B cell (primary cell): ENCODE measurements around the gene GZMM. TPM values are rescaled to one million over a fixed set of nuclear protein-coding genes. Genes with fewer than 3 reads are reported as not detected.

ENCODE experiments used
- ATAC-seq: fragments of 200-7000 bp; cut with Tn5 transposase; one replicate; pipeline ENCODE4 v1.10.0; 2021; ENCODE audit warnings: low read depth, mild to moderate bottlenecking, moderate number of reproducible peaks, moderate library complexity
- CTCF ChIA-PET: fragments of 350-600 bp; sonication (Branson Sonifier 250); formaldehyde crosslinking; loops from one replicate; lab custom pipeline; 2021; ENCODE audit warnings: antibody characterized with exemption, inconsistent platforms; lab: Charles Lee
- POLR2A ChIA-PET: fragments of 350-600 bp; sonication (Branson Sonifier 250); formaldehyde crosslinking; loops from one replicate; lab custom pipeline; 2021; ENCODE audit warnings: antibody characterized with exemption; lab: Charles Lee
- DNase-seq: peaks from one replicate; pipeline ENCODE4 v3.0.0; 2013
- H2AFZ ChIP-seq: 2 replicates; pipeline ENCODE4 v1.6.1; 2012; ENCODE audit warnings: mild to moderate bottlenecking, low read depth, low read length; ENCODE audit not compliant: insufficient read depth, poor library complexity, severe bottlenecking
- H3K27ac ChIP-seq, 2 donors: 1 replicate in 1 of 2; 2 replicates in 1 of 2; pipeline ENCODE4 v1.5.1; 2012 to 2013; ENCODE audit warnings: low read length in 2 of 2, mild to moderate bottlenecking in 2 of 2, moderate library complexity in 1 of 2
- H3K27me3 ChIP-seq, 4 experiments: fragments of 200-600 bp in 1 of 4; sonication (generic) in 1 of 4; replicated peaks in 1 of 4; 1 replicate in 2 of 4; 2 replicates in 2 of 4; pipeline versions ENCODE4 v1.6.1 to v1.7.0; 2013 to 2016; ENCODE audit warnings: low read length in 3 of 4, mild to moderate bottlenecking in 2 of 4, mixed read lengths in 1 of 4, moderate library complexity in 1 of 4; ENCODE audit not compliant: insufficient read depth in 4 of 4, control insufficient read depth in 3 of 4; ENCODE audit errors: control extremely low read depth in 1 of 4
- H3K36me3 ChIP-seq, 2 experiments: replicated peaks in 1 of 2; 1 replicate in 1 of 2; 2 replicates in 1 of 2; pipeline versions ENCODE4 v1.6.1 to v1.7.1; 2013; ENCODE audit warnings: low read length in 1 of 2; ENCODE audit not compliant: insufficient read depth in 2 of 2, control insufficient read depth in 1 of 2; ENCODE audit errors: control extremely low read depth in 1 of 2, extremely low read depth in 1 of 2
- H3K4me1 ChIP-seq, 2 donors: fragments of 200-600 bp in 1 of 2; sonication (generic) in 1 of 2; 1 replicate in 1 of 2; 2 replicates in 1 of 2; pipeline versions ENCODE4 v1.5.1 to v1.6.1; 2013 to 2017; ENCODE audit warnings: low read length in 2 of 2; ENCODE audit not compliant: control insufficient read depth in 2 of 2, insufficient read depth in 2 of 2
- H3K4me2 ChIP-seq: replicated peaks from 2 replicates; pipeline ENCODE3; 2012; ENCODE audit warnings: mild to moderate bottlenecking, low read depth, low read length; ENCODE audit not compliant: poor library complexity, severe bottlenecking
- H3K4me3 ChIP-seq, 5 experiments: fragments of 200-600 bp in 1 of 5; sonication (generic) in 1 of 5; 1 replicate in 3 of 5; 2 replicates in 2 of 5; pipeline versions ENCODE4 v1.5.1 to v1.7.0; 2011 to 2016; ENCODE audit warnings: low read length in 4 of 5, mild to moderate bottlenecking in 4 of 5, low read depth in 2 of 5, control low read depth in 1 of 5, moderate library complexity in 1 of 5; ENCODE audit not compliant: insufficient read depth in 1 of 5; ENCODE audit errors: control extremely low read depth in 1 of 5, extremely low read depth in 1 of 5
- H3K79me2 ChIP-seq: fragments of 200-600 bp; sonication (generic); one replicate; pipeline ENCODE4 v1.6.0; 2016; ENCODE audit warnings: low read length; ENCODE audit not compliant: control insufficient read depth, insufficient read depth
- H3K9ac ChIP-seq: fragments of 200-600 bp; sonication (generic); 2 replicates; pipeline ENCODE4 v1.6.1; 2017; ENCODE audit warnings: mild to moderate bottlenecking, low read length, moderate library complexity
- H3K9me3 ChIP-seq, 3 donors: one replicate each; pipeline versions ENCODE4 v1.6.1 to v1.7.1; 2013; ENCODE audit warnings: low read length in 2 of 3; ENCODE audit not compliant: control insufficient read depth in 2 of 3, insufficient read depth in 1 of 3; ENCODE audit errors: control extremely low read depth in 1 of 3
- H4K20me1 ChIP-seq: 2 replicates; pipeline ENCODE4 v1.6.0; 2012; ENCODE audit warnings: mild to moderate bottlenecking, low read length; ENCODE audit not compliant: insufficient read depth, control insufficient read depth, poor library complexity, severe bottlenecking
- H3K27ac Mint-ChIP-seq: one replicate; pipeline ENCODE4 v1.8.0; 2021; ENCODE audit warnings: mixed read lengths
- H3K27me3 Mint-ChIP-seq: one replicate; pipeline ENCODE4 v1.8.0; 2021; ENCODE audit warnings: mixed read lengths
- H3K4me1 Mint-ChIP-seq: one replicate; pipeline ENCODE4 v1.8.0; 2021; ENCODE audit warnings: mixed read lengths
- H3K4me3 Mint-ChIP-seq: one replicate; pipeline ENCODE4 v1.8.0; 2021; ENCODE audit warnings: mixed read lengths
- H3K9me3 Mint-ChIP-seq: one replicate; pipeline ENCODE4 v1.8.0; 2022; ENCODE audit warnings: mixed read lengths; ENCODE audit not compliant: insufficient read depth
- CTCF ChIP-seq: fragments of 200-600 bp; IDR thresholded peaks from one replicate; pipeline ENCODE4 v1.8.0; 2022; ENCODE audit warnings: antibody characterized with exemption, mild to moderate bottlenecking
- EZH2 ChIP-seq: IDR thresholded peaks from 2 replicates; pipeline ENCODE4 v1.6.1; 2012; ENCODE audit warnings: borderline replicate concordance, low read depth, mild to moderate bottlenecking, moderate library complexity, low read length; ENCODE audit not compliant: insufficient read depth, poor library complexity, severe bottlenecking
- WGBS: methylation state at CpG from one replicate; pipeline ENCODE4 v1.1.5; 2013; ENCODE audit warnings: missing lambda C conversion rate; ENCODE audit not compliant: insufficient coverage; 5-methylcytosine and 5-hydroxymethylcytosine counted together
- intact Hi-C: fragments of 100-400 bp; cut with micrococcal nuclease; formaldehyde crosslinking; loops from one replicate; pipeline ENCODE4 v1.10.0; 2022
- polyA plus RNA-seq: library from polyadenylated mRNA; depleted of rRNA; stranded (reverse); fragments of >200 nt; gene quantifications from 2 replicates; pipeline ENCODE4 v1.2.3, GENCODE V29; 2012
- total RNA-seq, 2 donors: library from RNA; stranded (reverse); fragments of 120-200 nt in 1 of 2; gene quantifications; 1 replicate in 1 of 2; 2 replicates in 1 of 2; pipeline versions ENCODE4 v1.2.3 to v1.2.4, GENCODE V29; 2013 to 2022

The GZMM gene
- total and polyA plus RNA-seq, 2 donors (not counting 1 experiment from before 2014, with no cell fraction given): 2.1 TPM; not detected in 1

GRCh38 chr19:558770-559439, 15.1 kb downstream of the GZMM start:
- Mint-ChIP-seq H3K9me3 (no peaks in the 10 kb centered on the region), H3K4me1 (no peaks in the 10 kb centered on the region), H3K27me3 (no peaks in the 10 kb centered on the region), H3K4me3 (no peak overlapping the region), H3K27ac (no peak overlapping the region)
- Histone ChIP-seq H3K4me3 (no peak overlapping the region), H3K36me3 (no peaks in the 10 kb centered on the region), H3K27me3 (no peaks in the 10 kb centered on the region), H4K20me1 (no peaks in the 10 kb centered on the region), H2AFZ (no peak overlapping the region), H3K4me1 (no peaks in the 10 kb centered on the region), H3K27ac (no peak overlapping the region), H3K79me2 (no peaks in the 10 kb centered on the region), H3K9ac (no peak overlapping the region), H3K4me2 (no peak overlapping the region), H3K9me3 (no peaks in the 10 kb centered on the region)
- ATAC-seq (no peak), DNase-seq (no peak)
- CTCF ChIA-PET: no interaction called here
- intact Hi-C loops: no loop called here
- POLR2A ChIA-PET: no interaction called here
- 78% methylated on average over 12 of the region's 21 CpGs for WGBS
- TF ChIP-seq CTCF (no peak), EZH2 (no peak)

GRCh38 chr19:560121-560520, 16.3 kb downstream of the GZMM start:
- WGBS: 62% methylated on average over 5 of the region's 12 CpGs
- Histone ChIP-seq H4K20me1 (no peaks in the 10 kb centered on the region), H3K4me1 (no peaks in the 10 kb centered on the region), H3K4me2 (no peak overlapping the region), H3K27me3 (no peaks in the 10 kb centered on the region), H3K27ac (no peak overlapping the region), H3K9ac (no peak overlapping the region), H2AFZ (no peak overlapping the region), H3K4me3 (no peak overlapping the region), H3K79me2 (no peaks in the 10 kb centered on the region), H3K9me3 (no peaks in the 10 kb centered on the region), H3K36me3 (no peaks in the 10 kb centered on the region)
- intact Hi-C loops: no loop called here
- H3K9me3 Mint-ChIP-seq: no peaks in the 10 kb centered on the region
- no peaks in the 10 kb centered on the region for H3K27me3 Mint-ChIP-seq
- CTCF ChIA-PET: no interaction called here
- TF ChIP-seq EZH2: no peak
- TF ChIP-seq CTCF: no peak
- ATAC-seq (no peak), DNase-seq (no peak)
- no peak overlapping the region for H3K4me3 Mint-ChIP-seq
- H3K27ac Mint-ChIP-seq: no peak overlapping the region
- POLR2A ChIA-PET: no interaction called here
- H3K4me1 Mint-ChIP-seq: no peaks in the 10 kb centered on the region
